GM18507 (cell line): Measurements from ENCODE around the gene ART4.

Experiments used
- DNase-seq: peaks from one replicate; pipeline ENCODE4 v3.0.0; 2011; ENCODE audit warnings: low read depth; ENCODE audit not compliant: insufficient read length; ENCODE audit errors: extremely low spot score
- FAIRE-seq: peaks from 2 replicates; lab custom pipeline; 2011; peaks lifted over from hg19 to GRCh38; lab: Jason Lieb, UNC

Gene ART4, protein sequence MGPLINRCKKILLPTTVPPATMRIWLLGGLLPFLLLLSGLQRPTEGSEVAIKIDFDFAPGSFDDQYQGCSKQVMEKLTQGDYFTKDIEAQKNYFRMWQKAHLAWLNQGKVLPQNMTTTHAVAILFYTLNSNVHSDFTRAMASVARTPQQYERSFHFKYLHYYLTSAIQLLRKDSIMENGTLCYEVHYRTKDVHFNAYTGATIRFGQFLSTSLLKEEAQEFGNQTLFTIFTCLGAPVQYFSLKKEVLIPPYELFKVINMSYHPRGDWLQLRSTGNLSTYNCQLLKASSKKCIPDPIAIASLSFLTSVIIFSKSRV

DNA sequence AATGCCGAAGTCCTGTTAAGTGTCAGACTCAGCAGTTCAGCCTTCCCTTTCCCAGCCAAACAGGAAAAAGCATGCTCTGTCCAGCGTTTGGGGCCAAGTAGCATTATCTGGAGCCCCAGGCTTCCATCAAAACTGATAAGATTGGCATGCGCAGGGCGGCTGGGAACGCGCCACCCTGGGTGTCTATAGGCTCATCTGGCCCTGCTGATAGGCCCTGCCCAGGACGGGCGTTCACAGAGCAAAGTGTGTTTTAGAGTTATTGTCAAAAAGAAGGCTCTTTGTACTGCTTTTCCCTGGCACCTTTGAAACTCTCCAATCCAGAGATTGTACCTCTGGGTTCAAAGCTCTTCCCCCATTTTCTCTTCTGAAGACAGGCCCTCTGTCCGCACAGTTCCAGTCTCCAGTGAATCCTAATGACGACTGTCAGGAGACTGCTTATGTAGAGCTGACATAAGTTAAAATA is at the start of gene ART4:
Gene ART4, minus strand, starts transcription at position 102 of the 463 bp plus-strand sequence. CDS start 413 bp downstream, outside the sequence.
- no peak for FAIRE-seq
- no peak for DNase-seq

DNA sequence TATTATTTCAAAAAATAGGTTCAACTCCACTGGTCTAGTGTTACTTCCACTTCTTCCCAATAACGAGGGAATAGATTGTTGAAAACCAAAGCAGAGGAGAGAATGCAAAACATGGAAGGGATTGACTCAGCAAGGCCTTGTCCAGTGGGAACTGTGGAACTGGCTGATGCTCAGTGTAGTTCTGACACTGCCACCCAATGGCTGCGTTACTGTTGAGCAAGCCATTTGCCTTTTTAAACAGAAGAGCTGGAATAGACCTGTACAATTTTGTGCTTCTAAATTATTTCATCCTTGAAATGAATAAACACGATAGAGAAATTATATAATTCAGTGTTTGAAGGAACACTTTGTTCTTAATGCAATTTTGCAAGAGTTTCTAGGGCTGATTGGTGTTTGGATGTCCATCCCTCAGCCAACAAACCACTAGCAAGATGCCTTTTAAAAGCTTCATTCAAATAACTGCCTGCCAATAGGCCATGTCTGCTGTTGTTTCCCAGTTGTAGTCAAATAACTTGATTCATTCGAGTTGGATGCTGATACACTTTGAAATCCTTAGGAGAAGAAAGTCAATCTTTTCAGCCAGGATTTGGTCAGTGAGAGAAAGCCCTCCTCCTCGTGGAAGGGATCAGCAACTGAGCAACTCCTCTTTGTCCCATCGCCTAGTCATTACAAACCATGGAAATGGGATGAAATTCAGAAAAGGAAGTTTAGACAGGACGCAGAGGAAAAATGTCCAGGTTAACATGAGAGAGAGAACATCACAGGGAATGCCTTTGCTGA is 49.6 kb upstream of the ART4 start:
- peak; percentile 41 for FAIRE-seq
- DNase-seq = no peak

DNA sequence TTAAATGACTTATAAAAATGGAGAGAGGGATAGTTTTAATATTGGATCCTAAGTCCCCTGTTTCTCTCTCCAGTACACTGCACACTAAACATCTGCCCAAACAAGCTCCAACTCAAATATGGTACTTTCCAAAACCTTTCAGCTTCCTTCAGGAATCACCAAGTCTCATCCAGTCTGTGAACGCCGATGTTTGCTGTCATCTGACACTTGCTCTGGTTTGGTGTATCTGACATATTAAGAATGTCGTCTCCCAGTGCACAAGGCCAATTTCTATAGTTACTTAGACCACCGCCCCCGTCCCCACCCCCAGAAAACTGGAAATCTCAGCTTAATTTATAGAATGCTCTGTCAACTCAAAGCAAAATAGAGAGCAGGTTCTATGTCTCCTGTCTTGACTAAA is 47.4 kb upstream of the ART4 start:
- FAIRE-seq (no peak), DNase-seq (no peak)

DNA sequence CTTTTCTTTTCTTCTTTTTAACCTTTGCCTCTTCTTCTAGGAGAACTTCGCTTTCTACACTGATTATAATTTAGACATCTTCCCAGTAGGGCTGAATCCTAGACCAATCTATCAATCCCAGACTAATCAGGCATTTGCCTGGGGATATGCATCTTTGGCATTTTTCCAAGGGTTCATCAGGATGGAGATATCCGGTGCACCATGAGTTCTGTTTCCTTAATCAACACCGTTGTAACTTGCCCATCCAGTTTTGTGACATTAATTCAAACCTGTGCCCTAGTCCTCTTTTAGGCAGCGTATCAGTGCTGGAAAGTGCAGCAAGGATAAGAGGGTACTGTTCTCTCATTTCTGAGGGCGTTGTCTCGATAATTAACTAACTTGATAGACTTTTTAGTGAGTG is 42.9 kb upstream of the ART4 start:
- DNase-seq (no peak), FAIRE-seq (no peak)

DNA sequence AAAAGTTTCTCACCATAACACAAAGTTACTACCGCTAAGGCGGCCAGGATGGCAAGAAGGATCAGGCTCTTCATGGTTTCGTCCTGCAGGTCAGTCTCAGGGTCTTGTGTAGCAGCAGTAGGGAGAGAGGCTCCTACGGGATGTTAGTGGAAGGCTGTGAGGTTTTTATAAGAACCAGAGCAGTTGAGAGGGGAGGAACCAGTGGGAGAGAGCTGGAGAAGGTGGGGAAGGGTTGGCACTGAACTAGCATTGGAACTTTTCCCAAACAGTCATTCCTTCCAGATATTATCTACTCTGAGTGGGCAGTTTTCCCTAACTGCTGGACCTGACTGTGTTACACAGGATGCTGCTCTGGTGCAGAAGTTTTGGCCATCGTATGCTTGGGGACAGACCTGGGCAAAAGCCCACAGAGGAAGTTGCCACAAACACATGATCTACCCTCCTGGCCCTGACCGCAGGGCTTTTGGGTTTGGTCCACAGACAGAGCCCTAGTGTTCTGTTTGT is 42.4 kb upstream of the ART4 start, which contains the start of gene MGP:
Gene MGP, minus strand, starts transcription at position 137 of the 504 bp plus-strand sequence. Its CDS starts 63 bp downstream, at position 74.
- DNase-seq = no peak
- FAIRE-seq = no peak

DNA sequence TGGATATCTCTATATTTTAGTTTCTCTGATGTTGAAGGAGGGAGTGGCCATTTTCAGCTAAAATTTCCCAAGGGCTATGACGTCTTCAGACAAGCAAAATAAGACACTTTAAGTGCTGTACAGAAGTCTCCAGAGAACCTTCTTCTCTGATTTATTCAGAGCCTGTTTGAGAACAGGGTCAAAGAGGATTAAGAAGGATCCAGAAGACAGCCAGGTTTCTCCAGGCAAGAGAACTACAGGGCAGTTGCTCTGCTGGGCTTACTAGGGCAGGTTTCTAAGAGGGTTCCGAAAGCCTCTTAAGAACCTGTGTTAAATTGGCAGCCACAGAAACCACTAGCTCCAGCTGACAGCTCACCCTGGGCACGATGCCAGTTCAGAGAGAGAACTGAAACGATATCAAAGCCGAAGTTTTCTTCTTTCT is 41.1 kb upstream of the ART4 start:
- DNase-seq (peak; percentile 8), FAIRE-seq (peak; percentile 96)

DNA sequence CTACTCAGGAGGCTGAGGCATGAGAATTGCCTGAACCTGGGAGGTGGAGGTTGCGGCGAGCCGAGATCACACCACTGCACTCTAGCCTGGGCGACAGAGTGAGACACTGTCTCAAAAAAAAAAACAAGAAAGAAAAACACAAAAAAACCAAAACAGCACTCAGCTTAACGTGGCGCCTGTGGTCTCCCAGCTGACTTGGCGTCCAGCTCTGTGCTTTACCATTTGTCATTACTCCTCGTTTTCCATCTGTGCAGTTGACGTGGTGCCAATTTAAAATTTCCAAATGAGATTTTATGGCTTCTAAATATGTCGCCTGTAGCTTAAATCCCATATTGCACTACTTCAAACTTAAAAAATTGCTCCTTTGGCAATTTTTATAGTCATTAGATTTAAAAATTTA is 40.4 kb upstream of the ART4 start:
- no peak for FAIRE-seq
- DNase-seq = no peak

DNA sequence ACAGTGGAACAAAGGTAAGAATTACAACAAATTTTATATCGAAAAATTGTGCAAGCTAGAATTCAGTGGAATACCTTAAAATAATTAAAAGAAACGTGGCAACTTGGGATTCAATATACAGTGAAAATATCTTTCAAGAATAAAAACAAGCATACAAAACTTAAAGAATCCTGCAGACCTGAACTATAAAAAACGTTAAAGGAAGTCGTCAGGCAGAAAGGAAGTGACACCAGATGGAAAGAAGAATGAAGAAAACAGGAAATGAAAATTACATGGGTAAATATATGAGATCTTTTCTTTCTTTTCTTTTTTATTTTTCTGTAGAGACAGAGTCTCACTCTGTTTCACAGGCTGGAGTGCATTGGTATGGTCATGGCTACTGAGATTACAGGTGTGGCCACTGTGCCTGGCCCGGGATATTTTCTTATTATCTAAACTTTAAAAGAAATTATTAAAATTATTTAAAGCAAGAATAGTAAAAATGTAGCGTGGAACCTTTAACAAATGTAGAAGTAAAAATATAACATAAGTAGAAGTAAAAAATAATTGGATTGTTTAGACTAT is 37.6 kb upstream of the ART4 start:
- FAIRE-seq = no peak
- no peak for DNase-seq

DNA sequence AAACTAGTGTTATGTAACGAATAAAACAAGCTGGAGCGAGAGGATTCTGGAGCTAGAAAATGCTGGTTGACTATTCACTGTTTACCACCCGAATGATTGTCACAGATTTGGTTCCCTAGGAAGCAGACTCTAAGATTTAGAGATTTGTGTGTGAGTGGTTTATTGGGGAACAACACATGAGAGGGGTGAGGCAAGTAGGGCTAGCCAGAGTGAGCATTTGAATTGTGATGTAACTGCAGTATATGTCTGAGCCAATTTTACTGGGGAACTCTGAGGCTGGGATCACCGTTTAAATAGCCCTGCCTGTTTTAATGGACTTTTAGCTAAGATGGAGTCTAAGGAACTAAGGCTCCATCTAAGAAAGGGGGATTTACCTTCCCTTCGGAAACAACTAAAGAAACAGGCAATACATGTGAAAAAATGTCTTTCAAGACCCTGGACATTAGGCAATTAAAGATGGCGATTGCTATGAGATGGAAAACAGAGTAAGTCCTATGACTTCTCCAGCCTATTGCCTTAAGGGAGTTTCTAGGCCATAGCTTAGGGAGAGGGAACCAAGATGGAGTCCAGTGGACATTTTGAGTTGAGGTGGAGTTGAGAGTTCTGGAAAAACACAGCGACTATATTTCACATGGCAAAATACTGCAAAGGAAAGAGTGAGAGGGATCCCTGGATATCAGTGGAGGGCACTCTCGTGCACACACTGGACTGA is 36.1 kb upstream of the ART4 start:
- no peak for DNase-seq
- FAIRE-seq = no peak

DNA sequence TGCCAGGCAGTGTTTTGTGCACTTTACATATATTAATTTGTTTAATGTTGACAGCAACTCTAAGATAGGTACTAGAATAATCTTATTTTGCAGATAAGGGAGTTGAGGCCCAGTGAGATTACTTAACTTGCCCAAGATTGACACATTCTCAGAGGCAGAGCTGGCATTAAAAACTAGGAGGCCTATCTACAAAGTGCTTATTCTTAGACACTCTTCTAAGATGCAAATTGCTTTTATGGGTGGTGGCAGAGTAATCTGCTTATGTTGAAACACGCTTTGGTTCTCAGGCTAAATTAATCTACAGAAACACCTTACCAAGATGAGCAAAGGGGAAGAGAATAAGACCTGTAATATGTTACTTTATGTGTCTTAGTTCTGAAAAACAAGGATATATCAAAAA is 35.2 kb upstream of the ART4 start:
- DNase-seq = no peak
- FAIRE-seq = no peak

DNA sequence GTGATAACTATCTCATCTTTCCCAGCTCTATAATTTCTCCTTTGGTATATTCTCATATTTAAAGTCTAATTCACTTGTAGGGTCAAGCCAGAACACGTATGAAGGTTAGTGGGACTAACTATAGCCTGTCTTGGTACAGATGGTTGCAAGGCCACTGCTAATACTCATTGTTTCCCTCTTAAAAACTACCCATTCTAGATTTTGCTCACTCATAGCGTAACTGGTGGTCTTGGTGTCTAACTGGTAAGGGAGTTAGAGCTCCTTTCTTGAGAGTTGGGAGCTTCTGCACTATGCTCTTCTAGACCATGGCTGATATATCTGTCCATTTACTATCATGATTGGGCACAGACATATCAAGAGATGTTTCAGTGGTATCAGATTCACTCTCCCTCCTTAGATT is 33.5 kb upstream of the ART4 start:
- no peak for DNase-seq
- FAIRE-seq = no peak

DNA sequence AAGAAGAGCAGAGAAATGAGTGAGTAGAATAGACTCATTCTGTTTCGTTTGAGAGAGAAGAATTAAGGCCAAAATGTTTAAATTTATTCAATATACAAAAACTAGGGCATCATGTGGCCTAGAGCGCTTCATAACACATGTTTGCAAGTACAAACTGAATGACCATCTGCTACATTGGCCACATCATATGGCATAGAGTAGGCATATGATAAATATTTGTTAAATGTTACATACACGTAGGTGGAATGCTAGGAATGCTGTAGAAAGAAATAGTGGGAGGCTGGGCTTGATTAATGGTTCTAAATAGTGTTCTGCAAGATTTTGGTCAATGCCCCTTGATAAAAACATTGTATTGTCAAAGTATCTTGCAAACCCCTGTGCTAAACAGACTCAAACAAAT is 31.6 kb upstream of the ART4 start:
- FAIRE-seq = no peak
- DNase-seq = no peak

DNA sequence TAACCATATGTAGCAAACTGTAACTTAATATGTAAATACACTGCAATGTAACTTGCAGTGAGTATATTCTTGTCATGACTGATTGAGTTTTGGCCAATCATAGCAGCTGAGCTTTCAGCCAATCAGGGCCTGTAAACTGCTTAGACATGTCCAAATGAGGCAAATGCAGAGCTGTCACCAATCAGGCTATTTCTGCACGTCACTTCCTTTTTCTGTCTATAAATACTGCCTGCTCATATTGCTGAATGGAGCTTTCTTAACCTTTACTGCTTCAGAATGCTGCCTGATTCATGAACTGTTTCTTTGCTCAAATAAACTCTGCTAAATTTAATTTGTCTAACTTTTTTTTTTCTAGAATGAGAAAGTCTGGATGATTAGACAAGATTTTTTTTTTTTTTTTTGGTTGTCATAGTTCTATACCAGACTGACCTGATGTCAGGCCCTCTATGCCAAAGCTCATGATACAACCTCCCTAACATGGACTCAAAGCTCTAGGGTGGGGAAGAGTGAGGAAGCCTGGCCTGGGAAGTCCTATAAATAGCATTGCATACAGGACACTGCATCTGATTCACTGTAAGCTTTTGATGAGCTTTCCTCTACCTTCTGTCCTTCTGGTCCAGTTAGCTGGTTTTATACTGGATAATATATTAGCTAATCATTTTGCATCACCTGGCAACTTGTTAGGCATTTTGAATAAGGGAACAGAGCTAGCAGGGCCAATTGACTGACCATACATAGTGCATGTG is 30.3 kb upstream of the ART4 start:
- no peak for FAIRE-seq
- DNase-seq = no peak

DNA sequence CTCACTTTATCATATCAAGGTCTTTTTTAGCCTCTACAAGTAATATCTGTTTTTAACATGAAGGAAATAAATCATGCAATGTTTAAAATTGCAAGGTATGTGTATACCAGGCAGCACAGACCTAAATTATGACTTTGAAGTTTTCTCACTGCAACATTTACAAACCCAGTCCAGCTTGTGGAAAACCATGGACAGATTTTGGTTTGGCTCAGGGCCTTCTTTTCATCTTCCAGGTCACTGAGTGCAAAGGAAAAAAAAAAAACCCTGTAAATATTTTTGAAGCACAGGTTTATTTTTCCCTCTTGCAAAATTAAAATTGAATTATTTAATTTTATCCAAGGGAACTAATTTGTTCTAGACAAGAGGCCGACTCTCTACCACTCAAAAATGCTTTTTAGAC is 28.6 kb upstream of the ART4 start:
- FAIRE-seq = no peak
- DNase-seq = no peak

DNA sequence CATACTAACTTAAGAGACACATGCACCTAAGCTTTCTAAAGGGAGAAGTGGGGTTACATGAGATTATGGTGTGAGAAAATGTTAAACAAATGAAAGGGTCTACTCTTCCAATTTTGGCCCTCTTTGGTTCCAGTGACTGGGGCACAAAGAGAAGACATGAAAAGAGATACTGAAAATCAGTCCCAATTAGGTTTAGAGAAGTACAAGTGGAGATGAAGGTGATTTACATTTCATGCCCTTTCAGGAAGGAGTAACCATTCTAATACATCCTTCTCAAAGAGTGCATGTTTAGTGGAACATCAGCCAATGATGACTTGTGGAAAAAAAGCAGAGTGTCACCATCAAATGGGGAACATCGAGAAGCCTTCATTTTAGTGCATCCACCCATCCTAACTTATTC is 27.9 kb upstream of the ART4 start:
- DNase-seq (no peak), FAIRE-seq (no peak)

DNA sequence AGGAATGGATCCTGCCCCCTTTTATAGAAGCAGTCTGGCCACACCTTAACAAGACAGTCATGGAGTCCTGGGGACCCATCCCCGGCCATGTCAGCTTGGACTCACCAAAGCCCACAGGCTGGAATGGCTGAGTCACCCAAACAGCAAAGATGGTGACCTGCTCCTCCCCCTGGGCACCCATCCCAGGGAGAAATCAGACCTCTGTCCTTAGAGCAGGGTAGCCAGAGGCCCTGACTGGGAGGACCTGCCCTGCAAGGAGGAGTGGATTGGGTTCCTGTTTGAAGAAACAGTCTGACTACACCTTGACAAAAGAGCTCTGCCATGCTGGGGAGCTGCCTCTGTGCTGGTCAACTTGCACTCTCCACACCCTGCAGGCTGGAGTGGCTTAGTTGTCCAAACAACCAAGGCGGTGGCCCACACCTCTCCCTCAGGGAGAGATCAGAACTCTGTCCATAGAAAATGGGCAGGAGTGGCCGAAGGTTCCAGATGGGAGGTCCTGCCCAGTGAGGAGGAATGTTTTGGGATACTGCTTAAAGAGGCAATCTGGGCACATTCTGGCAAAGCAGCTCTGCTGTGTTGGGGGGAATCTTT is 25.7 kb upstream of the ART4 start:
- DNase-seq = no peak
- FAIRE-seq = no peak

DNA sequence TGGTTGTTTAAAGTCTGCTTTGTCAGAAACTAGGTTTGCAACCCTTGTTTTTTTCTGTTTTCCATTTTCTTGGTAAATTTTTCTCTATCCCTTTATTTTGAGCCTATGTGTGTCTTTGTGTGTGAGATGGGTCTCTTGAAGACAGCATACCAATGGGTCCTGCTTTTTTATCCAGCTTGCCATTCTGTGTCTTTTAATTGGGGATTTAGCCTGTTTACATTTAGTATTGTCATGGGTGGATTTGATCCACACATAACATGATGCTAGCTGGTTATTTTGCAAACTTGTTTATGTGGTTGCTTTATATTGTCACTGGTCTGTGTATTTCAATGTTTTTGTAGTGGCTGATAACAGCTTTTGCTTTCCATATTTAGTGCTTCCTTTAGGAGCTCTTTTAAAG is 17.2 kb upstream of the ART4 start:
- DNase-seq (no peak), FAIRE-seq (no peak)

DNA sequence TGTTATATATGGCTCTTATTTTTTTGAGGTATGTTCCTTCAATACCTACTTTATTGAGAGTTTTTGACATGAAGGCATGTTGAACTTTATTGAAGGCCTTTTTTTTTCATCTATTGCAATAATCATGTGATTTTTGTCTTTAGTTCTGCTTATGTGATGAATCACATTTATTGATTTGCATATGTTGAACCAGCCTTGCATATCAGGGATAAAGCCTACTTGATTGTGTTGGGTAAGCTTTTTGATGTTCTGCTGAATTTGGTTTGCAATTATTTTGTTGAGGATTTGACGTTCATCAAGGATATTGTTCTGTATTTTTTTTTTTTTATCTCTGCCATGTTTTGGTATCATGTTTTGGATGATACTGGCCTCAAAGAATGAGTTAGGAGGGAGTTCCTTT is 15.2 kb upstream of the ART4 start:
- FAIRE-seq (no peak), DNase-seq (no peak)
